Sigmoid colon (tissue), 4 donors: ENCODE data around the gene ELOVL4.

ENCODE experiments used
- EP300 ChIP-seq, 4 donors: sonication (generic); formaldehyde crosslinking; IDR thresholded peaks; one replicate each; pipeline ENCODE4 v1.6.1; 2017; ENCODE audit warnings: antibody characterized with exemption in 4 of 4
- POLR2A ChIP-seq, 2 donors: fragments of 450-650 bp; IDR thresholded peaks; one replicate each; pipeline ENCODE4 v1.6.1; 2016; ENCODE audit warnings: antibody characterized with exemption in 2 of 2, mild to moderate bottlenecking in 2 of 2, moderate library complexity in 2 of 2
- POLR2AphosphoS5 ChIP-seq, 4 donors: sonication (generic); formaldehyde crosslinking; IDR thresholded peaks; one replicate each; pipeline ENCODE4 v1.6.1; 2017; ENCODE audit warnings: antibody characterized with exemption in 4 of 4

GRCh38 chr6:79984261-79984660, 36.9 kb upstream of the ELOVL4 start:
- TF ChIP-seq EP300 (IDR thresholded peaks at IDR 0.05) (no peak), POLR2A (IDR thresholded peaks at IDR 0.05) (no peak), POLR2AphosphoS5 (IDR thresholded peaks at IDR 0.05) (no peak)
